Cardiac fibroblast (primary cell): ENCODE measurements around the gene TMEM221.

Experiments used
- DNase-seq, 2 donors: peaks; one replicate each; pipeline versions ENCODE4 v3.0.0 to v3.0.0-alpha.2; 2010; ENCODE audit warnings: low read depth in 2 of 2
- H3K4me3 ChIP-seq, 2 donors: replicated peaks in 1 of 2; 1 replicate in 1 of 2; 2 replicates in 1 of 2; pipeline ENCODE4 v1.5.1; 2011; ENCODE audit warnings: low read depth in 2 of 2, low read length in 2 of 2, mild to moderate bottlenecking in 2 of 2, moderate library complexity in 1 of 2
- CTCF ChIP-seq: IDR thresholded peaks from one replicate; pipeline ENCODE4 v1.5.1; 2011; ENCODE audit warnings: low read depth, mild to moderate bottlenecking, low read length, inconsistent platforms

Gene TMEM221

DNA sequence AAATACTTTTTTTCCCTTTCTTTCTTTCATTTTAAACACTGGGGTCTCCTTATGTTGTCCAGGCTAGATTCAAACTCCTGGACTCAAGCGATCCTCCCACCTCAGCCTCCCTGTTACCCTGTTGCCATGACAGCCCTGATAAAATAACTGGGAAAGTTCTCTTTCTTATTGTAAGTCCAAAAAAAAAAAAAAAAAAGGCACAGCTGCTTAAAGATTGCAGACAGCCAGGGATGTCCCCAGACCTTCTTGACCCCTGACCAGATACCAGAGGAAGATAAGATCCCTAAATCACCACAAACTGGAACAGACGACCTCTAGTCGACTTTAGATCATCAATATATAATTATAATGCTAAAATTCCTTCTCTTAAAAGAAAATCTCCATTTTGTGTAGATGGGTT, 29.8 kb downstream of the TMEM221 start:
- no peak overlapping the region for H3K4me3 ChIP-seq
- DNase-seq: peak in 1 of 2 donors; percentile 19
- TF ChIP-seq CTCF: no peak

DNA sequence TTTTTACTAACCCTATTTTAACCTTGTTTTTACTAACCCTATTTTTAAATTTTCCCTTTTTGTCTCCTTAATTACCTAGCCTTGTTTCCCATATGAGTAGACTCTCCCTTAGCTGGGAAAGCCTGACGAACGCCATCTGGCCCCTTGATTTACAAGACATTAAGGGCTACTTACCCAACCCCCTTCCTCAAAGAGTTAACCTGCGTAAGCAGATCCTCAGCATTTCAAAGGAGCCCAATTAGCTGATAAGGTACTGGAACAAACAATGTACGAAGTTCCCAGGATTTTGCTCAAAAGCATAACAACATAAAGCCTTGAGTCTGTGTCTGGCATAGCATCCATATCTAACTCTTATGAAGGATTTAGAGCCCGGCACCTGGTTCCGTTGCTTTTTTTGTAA, 33.3 kb downstream of the TMEM221 start:
- no peak for DNase-seq
- no peak for TF ChIP-seq CTCF
- no peak overlapping the region for H3K4me3 ChIP-seq

DNA sequence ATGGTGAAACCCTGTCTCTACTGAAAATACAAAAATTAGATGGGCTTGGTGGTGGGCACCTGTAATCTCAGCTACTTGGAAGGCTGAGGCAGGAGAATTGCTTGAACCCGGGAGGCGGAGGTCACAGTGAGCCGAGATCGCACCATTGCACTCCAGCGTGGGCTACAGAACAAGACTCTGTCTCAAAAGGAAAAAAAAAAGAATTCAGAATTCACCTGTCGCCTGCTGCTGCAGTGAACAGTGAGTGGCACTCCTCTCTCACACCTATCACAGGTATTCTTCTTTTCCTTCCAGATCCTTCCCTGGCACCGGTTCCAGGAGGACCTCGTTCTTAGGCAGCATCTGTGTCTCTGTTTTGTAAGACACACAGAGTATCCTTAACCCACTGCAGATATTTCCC, 34.4 kb downstream of the TMEM221 start:
- TF ChIP-seq CTCF: no peak
- DNase-seq: no peak

DNA sequence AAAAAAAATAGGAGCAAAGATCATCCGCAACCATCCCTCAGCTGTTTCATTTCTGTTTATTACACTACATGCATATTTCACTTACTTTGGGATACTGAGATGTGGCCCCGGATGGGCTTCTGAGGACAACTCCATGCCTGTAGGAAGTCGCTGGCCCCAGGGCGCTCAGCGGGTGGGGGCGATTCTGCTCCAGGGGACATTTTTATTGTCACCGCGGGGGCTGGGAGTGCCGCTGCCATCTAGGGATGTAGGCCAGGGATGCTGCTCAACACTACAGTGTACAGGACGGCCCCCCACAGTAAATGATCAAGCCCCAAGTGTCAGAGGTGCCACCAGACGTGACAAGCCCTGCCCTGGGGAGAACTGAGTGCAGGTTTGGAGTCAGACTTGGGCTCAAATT, 36.7 kb downstream of the TMEM221 start:
- no peak for DNase-seq
- H3K4me3 ChIP-seq: no peak overlapping the region
- no peak for TF ChIP-seq CTCF

More for the DNA sequence above, 34.4 kb downstream of the TMEM221 start:
- H3K4me3 ChIP-seq: no peak overlapping the region

- no peak overlapping the region for H3K4me3 ChIP-seq
- no peak for TF ChIP-seq CTCF
- peak in 1 of 2 donors; percentile 39 for DNase-seq
Observed at GRCh38 chr19:17409990-17410389, 38.5 kb downstream of the TMEM221 start.

DNA sequence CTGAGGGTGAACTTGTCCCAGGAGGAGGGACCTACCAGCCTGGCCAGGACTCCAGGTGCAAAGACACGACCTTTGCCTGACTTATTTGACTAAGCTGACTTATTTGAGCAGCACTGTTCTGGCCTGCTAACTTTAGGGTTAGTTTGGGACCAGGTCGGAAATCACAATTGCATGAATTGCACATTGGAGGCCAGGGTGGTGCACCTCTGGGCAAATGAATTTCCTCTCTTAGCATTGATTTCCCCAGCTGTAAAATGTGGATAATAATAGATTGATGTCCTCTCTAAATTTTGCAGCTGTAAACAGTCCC, 41.6 kb downstream of the TMEM221 start:
- no peak for DNase-seq
- H3K4me3 ChIP-seq: no peak overlapping the region
- no peak for TF ChIP-seq CTCF

DNA sequence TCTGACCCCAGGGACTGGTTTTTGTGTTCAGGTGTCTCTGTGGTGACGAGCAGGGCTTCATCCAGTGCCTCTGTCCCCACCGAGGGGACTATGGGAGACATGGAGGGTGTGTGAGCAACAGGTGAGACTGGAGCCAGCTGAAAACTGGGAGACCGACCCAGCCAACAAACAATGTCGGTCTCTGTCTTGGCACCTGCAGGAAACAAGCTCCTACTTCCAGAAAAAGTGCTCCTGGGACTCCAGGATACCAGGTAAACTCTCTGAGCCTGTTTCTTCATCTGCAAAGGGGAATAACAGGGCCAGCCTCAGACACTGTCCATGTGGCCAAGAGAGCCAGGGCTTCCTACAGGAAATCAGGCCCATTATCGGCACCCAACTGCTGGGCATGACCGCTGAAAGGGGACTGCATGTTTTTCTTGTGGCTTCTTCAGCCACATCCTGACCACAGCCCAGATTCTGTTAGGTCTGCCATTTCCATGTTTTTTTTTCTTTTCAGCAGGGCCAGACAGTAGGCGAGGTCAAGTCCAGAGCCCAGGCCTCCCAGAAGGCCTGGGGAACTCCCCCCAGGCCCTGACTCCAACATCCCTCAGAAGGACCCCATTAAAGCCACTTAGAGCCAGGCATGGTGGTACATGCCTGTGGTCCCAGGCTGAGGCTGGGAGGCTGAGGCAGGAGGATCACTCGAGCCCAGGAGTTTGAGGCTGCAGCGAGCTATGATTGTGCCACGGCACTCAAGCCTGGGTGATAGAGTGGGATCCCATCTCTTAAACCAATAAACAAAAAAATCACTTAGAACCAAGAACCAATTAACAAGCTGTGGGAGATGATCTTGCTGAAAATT, 42.2 kb downstream of the TMEM221 start:
- TF ChIP-seq CTCF: no peak
- peak in 1 of 2 donors; percentile 38 for DNase-seq
- peak overlapping the region in 1 of 2 donors; percentile 12 for H3K4me3 ChIP-seq
